Cardiac fibroblast (primary cell): ENCODE results near the gene FBXO28.

Experiments
- DNase-seq, 2 donors: peaks; one replicate each; pipeline versions ENCODE4 v3.0.0 to v3.0.0-alpha.2; 2010; ENCODE audit warnings: low read depth in 2 of 2
- H3K4me3 ChIP-seq, 2 donors: replicated peaks in 1 of 2; 1 replicate in 1 of 2; 2 replicates in 1 of 2; pipeline ENCODE4 v1.5.1; 2011; ENCODE audit warnings: low read depth in 2 of 2, low read length in 2 of 2, mild to moderate bottlenecking in 2 of 2, moderate library complexity in 1 of 2
- CTCF ChIP-seq: IDR thresholded peaks from one replicate; pipeline ENCODE4 v1.5.1; 2011; ENCODE audit warnings: low read depth, mild to moderate bottlenecking, low read length, inconsistent platforms

Gene FBXO28

GRCh38 chr1:224113918-224114786 is at the start of gene FBXO28:
TSS of gene FBXO28 (plus strand) at chr1:224114111. CDS start at chr1:224114130, 19 bp downstream.
- peak within 1 kb of the TSS; percentile 94 to 96 for H3K4me3 ChIP-seq
- peak; percentile 94 to 95 for DNase-seq
- no peak for TF ChIP-seq CTCF

GRCh38 chr1:224064150-224064549 is 49.8 kb upstream of the FBXO28 start:
- DNase-seq: no peak
- TF ChIP-seq CTCF: no peak
- H3K4me3 ChIP-seq: no peak overlapping the region

- peak in 1 of 2 donors; percentile 43 for DNase-seq
Measured at GRCh38 chr1:224065455-224065854, 48.5 kb upstream of the FBXO28 start.

GRCh38 chr1:224067207-224067606 is 46.7 kb upstream of the FBXO28 start:
- H3K4me3 ChIP-seq: no peak overlapping the region
- no peak for TF ChIP-seq CTCF
- no peak for DNase-seq

More at GRCh38 chr1:224065455-224065854, 48.5 kb upstream of the FBXO28 start:
- H3K4me3 ChIP-seq: no peak overlapping the region
- TF ChIP-seq CTCF: no peak

- H3K4me3 ChIP-seq: no peak overlapping the region
- TF ChIP-seq CTCF: no peak
- peak in 1 of 2 donors; percentile 83 for DNase-seq
Measured at GRCh38 chr1:224067621-224068457, 46.1 kb upstream of the FBXO28 start.

GRCh38 chr1:224068458-224069072 is 45.3 kb upstream of the FBXO28 start:
- DNase-seq: no peak
- TF ChIP-seq CTCF: no peak
- H3K4me3 ChIP-seq: no peak overlapping the region
